HG03139 (cell line): ENCODE results near the gene CFAP90.

Experiments
- ATAC-seq: cut with Tn5 transposase; IDR thresholded peaks from one replicate; pipeline ENCODE4 v1.9.1; 2021; ENCODE audit not compliant: unreplicated experiment

CFAP90 gene

DNA sequence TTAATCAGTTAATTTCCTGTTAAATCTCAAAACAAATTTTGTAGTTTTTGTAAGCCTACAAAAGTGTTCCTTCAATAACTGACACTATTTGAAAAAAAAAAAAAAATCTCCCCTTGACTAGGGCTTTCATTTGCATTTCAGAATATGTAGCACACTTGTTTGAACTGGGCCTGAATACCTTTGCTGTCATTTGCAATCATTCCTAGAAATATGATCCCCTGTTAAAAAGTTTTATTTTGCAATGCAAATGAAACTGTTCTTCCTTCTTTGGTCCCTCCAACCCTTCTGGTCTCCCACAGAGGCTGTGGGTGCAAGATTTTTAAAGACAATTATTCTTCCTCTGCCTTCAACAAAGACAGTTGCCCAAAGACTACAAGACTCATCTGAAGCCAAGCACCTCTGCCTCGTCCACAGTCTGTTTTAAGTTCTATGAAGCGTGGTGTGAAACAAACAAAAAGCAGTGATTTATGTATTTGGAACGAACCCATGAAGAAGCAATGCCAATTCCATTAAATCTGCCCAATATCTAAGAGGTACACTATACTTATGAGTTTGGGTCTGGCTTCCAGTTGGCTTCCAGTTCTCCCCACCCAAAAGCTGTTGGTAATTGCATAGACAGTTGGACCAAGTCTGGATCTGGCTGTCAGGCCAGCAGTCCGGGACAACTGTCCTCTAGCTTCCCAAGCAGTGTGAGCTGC, 66.1 kb downstream of the CFAP90 start:
- ATAC-seq = no peak

DNA sequence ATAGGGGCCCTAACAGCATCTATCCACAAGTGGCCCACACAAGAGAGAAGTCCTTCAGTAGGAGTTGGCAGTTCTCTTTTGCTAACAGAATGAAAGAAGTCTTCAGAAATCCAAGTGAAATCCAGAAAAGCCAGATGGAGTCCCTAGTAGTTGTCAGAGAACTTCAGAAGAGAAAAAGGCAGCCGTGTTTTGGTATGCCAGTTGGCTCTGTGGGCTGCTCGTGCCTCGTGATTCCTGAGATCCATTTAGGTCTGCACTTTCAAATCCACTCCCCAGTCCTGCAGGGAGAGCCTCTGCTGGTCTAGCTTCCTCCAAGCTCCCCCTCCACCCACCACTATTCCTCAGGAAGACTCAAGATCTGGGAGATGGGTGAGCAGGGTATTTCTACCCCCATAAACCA, 69.0 kb downstream of the CFAP90 start:
- no peak for ATAC-seq
